ENCODE measurements around the gene PNPLA3. TPM values are rescaled to one million over a fixed set of nuclear protein-coding genes. Genes with fewer than 3 reads are reported as not detected.

The PNPLA3 gene
- total RNA-seq, 3 donors from 2014 or later: 2.4 to 3.1 (median 2.9) TPM

GRCh38 chr22:43890901-43891331, 32.7 kb upstream of the PNPLA3 start:
- peak overlapping the region in 1 of 3 donors; percentile 46 for H3K4me3 ChIP-seq
- intact Hi-C loops (cut with DNase I; ENCODE audit: low total_unique reads): no loop called here
- H3K27me3 ChIP-seq: peaks cover 12 to 70% of the 10 kb centered on the region in 2 donors
- TF ChIP-seq POLR2A (IDR thresholded peaks at IDR 0.05) (no peak), POLR2AphosphoS5 (IDR thresholded peaks at IDR 0.05) (no peak)
- TF ChIP-seq, protein P1, sequence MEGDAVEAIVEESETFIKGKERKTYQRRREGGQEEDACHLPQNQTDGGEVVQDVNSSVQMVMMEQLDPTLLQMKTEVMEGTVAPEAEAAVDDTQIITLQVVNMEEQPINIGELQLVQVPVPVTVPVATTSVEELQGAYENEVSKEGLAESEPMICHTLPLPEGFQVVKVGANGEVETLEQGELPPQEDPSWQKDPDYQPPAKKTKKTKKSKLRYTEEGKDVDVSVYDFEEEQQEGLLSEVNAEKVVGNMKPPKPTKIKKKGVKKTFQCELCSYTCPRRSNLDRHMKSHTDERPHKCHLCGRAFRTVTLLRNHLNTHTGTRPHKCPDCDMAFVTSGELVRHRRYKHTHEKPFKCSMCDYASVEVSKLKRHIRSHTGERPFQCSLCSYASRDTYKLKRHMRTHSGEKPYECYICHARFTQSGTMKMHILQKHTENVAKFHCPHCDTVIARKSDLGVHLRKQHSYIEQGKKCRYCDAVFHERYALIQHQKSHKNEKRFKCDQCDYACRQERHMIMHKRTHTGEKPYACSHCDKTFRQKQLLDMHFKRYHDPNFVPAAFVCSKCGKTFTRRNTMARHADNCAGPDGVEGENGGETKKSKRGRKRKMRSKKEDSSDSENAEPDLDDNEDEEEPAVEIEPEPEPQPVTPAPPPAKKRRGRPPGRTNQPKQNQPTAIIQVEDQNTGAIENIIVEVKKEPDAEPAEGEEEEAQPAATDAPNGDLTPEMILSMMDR (IDR thresholded peaks at IDR 0.05): no peak
- no peak overlapping the region for H3K27ac ChIP-seq
- no peaks in the 10 kb centered on the region for H3K4me1 ChIP-seq
- DNase-seq (ENCODE audit: low spot score in 2 of 2): no peak
- H3K9me3 ChIP-seq: no peaks in the 10 kb centered on the region
- H3K36me3 ChIP-seq: no peaks in the 10 kb centered on the region

DNA sequence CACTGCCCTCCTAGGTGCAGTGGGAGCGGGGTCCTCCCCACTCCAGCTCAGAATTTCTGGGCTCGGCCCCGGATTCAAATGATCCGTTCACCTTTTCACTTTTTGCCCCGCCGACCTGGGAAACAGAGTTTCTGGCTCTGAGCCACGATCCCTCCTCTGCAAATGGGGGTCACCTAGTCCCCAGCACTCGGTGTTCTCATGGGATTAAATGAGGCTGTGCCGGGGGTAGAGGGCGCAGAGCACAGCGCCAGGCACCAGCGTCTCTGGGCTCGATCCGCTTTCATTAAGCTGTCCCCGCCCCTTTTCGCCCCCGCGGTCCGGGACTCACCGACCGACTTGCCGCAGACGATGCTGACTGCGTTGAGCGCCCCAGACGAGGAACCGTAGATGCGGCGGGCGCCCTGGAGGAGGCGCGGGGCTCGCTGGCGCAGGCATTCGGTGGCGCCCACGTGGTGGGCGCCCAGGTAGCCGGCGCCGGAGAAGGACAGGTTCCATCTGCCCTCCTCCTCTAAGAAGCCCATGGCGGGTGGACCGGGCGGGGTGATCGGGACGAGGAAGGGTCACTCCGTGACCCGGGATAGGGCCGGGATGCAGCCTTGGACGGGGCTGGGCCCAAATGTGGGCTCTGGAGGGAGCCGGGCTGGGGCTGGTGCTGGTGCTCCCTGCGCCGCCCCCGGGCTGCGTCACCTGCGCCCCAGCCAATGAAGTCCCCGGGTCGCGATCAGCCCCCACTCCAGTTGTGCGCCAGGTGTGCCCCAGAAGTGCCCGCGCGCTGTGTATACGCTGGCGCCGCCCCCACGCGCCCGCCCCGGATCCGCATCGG, 32.0 kb upstream of the PNPLA3 start, which contains the start of gene PNPLA5:
PNPLA5 (minus strand) TSS at position 654 of the 823 bp plus-strand sequence; CDS start at position 521, 133 bp downstream.
- H3K4me3 ChIP-seq: peak within 1 kb of the TSS in 2 of 3 donors; percentile 15 to 46
- H3K27ac ChIP-seq: no peak within 1 kb of the TSS
- intact Hi-C loops (cut with DNase I; ENCODE audit: low total_unique reads): no loop called here
- H3K9me3 ChIP-seq: no peaks in the 10 kb centered on the region
- H3K36me3 ChIP-seq: no peaks in the 10 kb centered on the region
- TF ChIP-seq, protein P1 (IDR thresholded peaks at IDR 0.05): no peak
- TF ChIP-seq POLR2A (IDR thresholded peaks at IDR 0.05) (no peak), POLR2AphosphoS5 (IDR thresholded peaks at IDR 0.05) (no peak)
- H3K4me1 ChIP-seq: no peaks in the 10 kb centered on the region
- no peak for DNase-seq (ENCODE audit: low spot score in 2 of 2)
- peaks cover 12 to 63% of the 10 kb centered on the region in 2 donors for H3K27me3 ChIP-seq

GRCh38 chr22:43892183-43892894, 31.3 kb upstream of the PNPLA3 start:
- Histone ChIP-seq H3K9me3 (no peaks in the 10 kb centered on the region), H3K36me3 (no peaks in the 10 kb centered on the region), H3K27ac (no peak overlapping the region), H3K4me3 (peak overlapping the region in 1 of 3 donors; percentile 46), H3K4me1 (no peaks in the 10 kb centered on the region), H3K27me3 (peaks cover 12 to 56% of the 10 kb centered on the region in 2 donors)
- TF ChIP-seq, protein P1 (IDR thresholded peaks at IDR 0.05): no peak
- TF ChIP-seq POLR2A (IDR thresholded peaks at IDR 0.05): no peak
- no peak for TF ChIP-seq POLR2AphosphoS5 (IDR thresholded peaks at IDR 0.05)
- intact Hi-C loops (cut with DNase I; ENCODE audit: low total_unique reads): no loop called here
- DNase-seq (ENCODE audit: low spot score in 2 of 2): no peak

DNA sequence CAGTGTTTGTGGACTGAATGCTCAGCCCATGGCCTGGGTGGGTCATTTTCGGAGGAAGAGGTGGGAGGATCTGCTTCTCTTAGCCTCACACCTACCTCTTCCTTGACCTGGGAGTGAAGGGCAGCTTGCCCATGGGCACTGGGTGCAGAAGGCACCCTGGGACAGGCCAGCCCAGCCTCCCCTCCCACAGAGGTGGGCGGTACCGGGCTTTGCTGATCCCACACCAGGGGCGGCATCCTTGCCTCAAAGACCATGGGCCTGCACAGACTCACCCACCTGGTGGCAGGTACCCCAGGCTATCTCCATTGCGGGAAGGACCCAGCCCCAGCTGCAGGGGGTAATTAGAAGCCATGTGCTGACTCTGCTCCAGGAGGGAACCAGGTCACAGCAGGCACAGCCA, 30.3 kb upstream of the PNPLA3 start:
- intact Hi-C loops (cut with DNase I; ENCODE audit: low total_unique reads): no loop called here
- no peaks in the 10 kb centered on the region for H3K4me1 ChIP-seq
- no peaks in the 10 kb centered on the region for H3K9me3 ChIP-seq
- no peaks in the 10 kb centered on the region for H3K36me3 ChIP-seq
- no peak overlapping the region for H3K27ac ChIP-seq
- TF ChIP-seq, protein P1 (IDR thresholded peaks at IDR 0.05): no peak
- TF ChIP-seq POLR2A (IDR thresholded peaks at IDR 0.05): no peak
- H3K4me3 ChIP-seq: no peak overlapping the region
- DNase-seq (ENCODE audit: low spot score in 2 of 2): no peak
- peaks cover 12 to 49% of the 10 kb centered on the region in 2 donors for H3K27me3 ChIP-seq

DNA sequence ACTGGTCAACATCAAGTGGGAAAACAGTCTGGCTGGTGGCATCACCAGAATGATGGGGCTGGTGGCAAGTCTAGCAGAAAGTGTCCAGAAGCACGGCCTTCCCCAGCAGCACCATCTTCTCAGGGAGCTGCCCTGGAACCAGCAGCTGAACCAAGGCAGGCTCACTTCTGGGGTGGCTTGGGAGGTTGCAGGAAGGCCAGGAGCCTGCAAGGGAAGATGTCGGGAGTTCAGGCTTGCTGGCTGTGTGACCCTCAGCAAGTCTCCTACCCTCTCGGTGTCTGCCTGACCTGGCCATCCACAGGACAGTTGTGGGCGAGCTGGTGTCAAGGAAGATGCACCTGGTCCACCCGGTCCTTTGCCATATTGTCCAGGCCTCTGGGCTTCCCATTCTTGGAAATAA, 29.5 kb upstream of the PNPLA3 start:
- Histone ChIP-seq H3K4me1 (no peaks in the 10 kb centered on the region), H3K36me3 (no peaks in the 10 kb centered on the region), H3K4me3 (no peak overlapping the region), H3K9me3 (no peaks in the 10 kb centered on the region), H3K27ac (no peak overlapping the region), H3K27me3 (peaks cover 12 to 41% of the 10 kb centered on the region in 2 donors)
- no peak for DNase-seq (ENCODE audit: low spot score in 2 of 2)
- TF ChIP-seq POLR2AphosphoS5 (IDR thresholded peaks at IDR 0.05): no peak
- intact Hi-C loops (cut with DNase I; ENCODE audit: low total_unique reads): no loop called here
